Osteoblast (primary cell): ENCODE data around the gene LCE2B. TPM values are rescaled to one million over a fixed set of nuclear protein-coding genes. Genes with fewer than 3 reads are reported as not detected.

Experiments
- DNase-seq: peaks from one replicate; pipeline ENCODE4 v3.0.0; 2011; ENCODE audit warnings: low spot score, mixed read lengths; ENCODE audit not compliant: insufficient read length; ENCODE audit errors: missing footprints
- H2AFZ ChIP-seq: 2 replicates; pipeline ENCODE4 v1.6.0; 2011; ENCODE audit warnings: mild to moderate bottlenecking, low read length
- H3K27ac ChIP-seq: 2 replicates; pipeline ENCODE4 v1.5.1; 2011; ENCODE audit warnings: mild to moderate bottlenecking, low read depth, low read length, moderate library complexity
- H3K27me3 ChIP-seq: 2 replicates; pipeline ENCODE4 v1.6.0; 2012; ENCODE audit warnings: mild to moderate bottlenecking, control low read depth, inconsistent platforms, low read length, moderate library complexity; ENCODE audit not compliant: insufficient read depth
- H3K36me3 ChIP-seq: 2 replicates; pipeline ENCODE4 v1.5.1; 2011; ENCODE audit warnings: mild to moderate bottlenecking, low read length, control low read depth, moderate library complexity; ENCODE audit not compliant: insufficient read depth
- H3K4me1 ChIP-seq: 2 replicates; pipeline ENCODE4 v1.5.1; 2011; ENCODE audit warnings: mild to moderate bottlenecking, low read length, control low read depth, moderate library complexity; ENCODE audit not compliant: insufficient read depth
- H3K4me2 ChIP-seq: 2 replicates; pipeline ENCODE4 v1.6.0; 2011; ENCODE audit warnings: mild to moderate bottlenecking, low read length; ENCODE audit not compliant: insufficient read depth
- H3K4me3 ChIP-seq: fragments of 200-600 bp; sonication (generic); 3 replicates; pipeline ENCODE4 v1.5.1; 2012; ENCODE audit warnings: mild to moderate bottlenecking, low read length, inconsistent platforms; ENCODE audit not compliant: insufficient read depth
- H3K79me2 ChIP-seq: 2 replicates; pipeline ENCODE4 v1.6.0; 2012; ENCODE audit warnings: mild to moderate bottlenecking, low read length, control low read depth, inconsistent platforms; ENCODE audit not compliant: insufficient read depth
- H3K9me3 ChIP-seq: 2 replicates; pipeline ENCODE4 v1.5.1; 2011; ENCODE audit warnings: low read depth, low read length, control low read depth
- H4K20me1 ChIP-seq: 2 replicates; pipeline ENCODE4 v1.6.0; 2012; ENCODE audit warnings: mild to moderate bottlenecking, low read length, control low read depth; ENCODE audit not compliant: insufficient read depth
- CTCF ChIP-seq: IDR thresholded peaks from 2 replicates; pipeline ENCODE4 v1.5.1; 2011; ENCODE audit warnings: mild to moderate bottlenecking, low read depth, low read length, moderate library complexity; ENCODE audit errors: extremely low read depth
- total RNA-seq: library from RNA; depleted of rRNA; stranded (reverse); fragments of >200 nt; gene quantifications from 2 replicates; pipeline ENCODE4 v1.2.3, GENCODE V29; 2012

The LCE2B gene
- total RNA-seq, 1 donor, result not detected

- Histone ChIP-seq H3K27me3 (no peaks in the 10 kb centered on the region), H2AFZ (no peak overlapping the region), H3K9me3 (no peaks in the 10 kb centered on the region), H3K4me1 (no peaks in the 10 kb centered on the region), H3K27ac (no peak overlapping the region), H3K4me2 (no peak overlapping the region), H3K36me3 (no peaks in the 10 kb centered on the region), H4K20me1 (no peaks in the 10 kb centered on the region), H3K4me3 (no peak overlapping the region), H3K79me2 (no peaks in the 10 kb centered on the region)
- no peak for TF ChIP-seq CTCF
- no peak for DNase-seq
Measured at GRCh38 chr1:152679459-152679858, 6.5 kb upstream of the LCE2B start.

- H3K4me3 ChIP-seq, result no peak overlapping the region
- H3K27me3 ChIP-seq, result no peaks in the 10 kb centered on the region
- H3K9me3 ChIP-seq, result no peaks in the 10 kb centered on the region
- no peaks in the 10 kb centered on the region for H4K20me1 ChIP-seq
- no peak overlapping the region for H2AFZ ChIP-seq
- no peaks in the 10 kb centered on the region for H3K4me1 ChIP-seq
- no peak overlapping the region for H3K27ac ChIP-seq
- no peak overlapping the region for H3K4me2 ChIP-seq
- no peak for TF ChIP-seq CTCF
- no peaks in the 10 kb centered on the region for H3K36me3 ChIP-seq
- no peak for DNase-seq
- no peaks in the 10 kb centered on the region for H3K79me2 ChIP-seq
Measured at GRCh38 chr1:152681616-152682015, 4.3 kb upstream of the LCE2B start.

- no peak for DNase-seq
- no peak for TF ChIP-seq CTCF
- Histone ChIP-seq H3K4me1 (no peaks in the 10 kb centered on the region), H3K27ac (no peak overlapping the region), H3K36me3 (no peaks in the 10 kb centered on the region), H3K79me2 (no peaks in the 10 kb centered on the region), H3K4me3 (no peak overlapping the region), H3K27me3 (no peaks in the 10 kb centered on the region), H3K4me2 (no peak overlapping the region), H4K20me1 (no peaks in the 10 kb centered on the region), H2AFZ (no peak overlapping the region), H3K9me3 (no peaks in the 10 kb centered on the region)
Measured at GRCh38 chr1:152683846-152684245, 2.1 kb upstream of the LCE2B start.

- Histone ChIP-seq H3K4me3 (no peak within 1 kb of the TSS), H3K27me3 (no peaks in the 10 kb centered on the region)
Measured at GRCh38 chr1:152697701-152698600, 12.0 kb downstream of the LCE2B start, which contains the start of gene LCE2A. Gene LCE2A (plus strand): TSS chr1:152698345. CDS start chr1:152698902, 557 bp downstream.

More at GRCh38 chr1:152697701-152698600, 12.0 kb downstream of the LCE2B start, which contains the start of gene LCE2A:
- Histone ChIP-seq H2AFZ (no peak within 1 kb of the TSS), H3K4me2 (no peak within 1 kb of the TSS), H4K20me1 (no peaks in the 10 kb centered on the region), H3K4me1 (no peaks in the 10 kb centered on the region), H3K36me3 (no peaks in the 10 kb centered on the region), H3K79me2 (no peaks in the 10 kb centered on the region), H3K27ac (no peak within 1 kb of the TSS), H3K9me3 (no peaks in the 10 kb centered on the region)
- no peak for TF ChIP-seq CTCF
- DNase-seq, result no peak
